ENCODE results near the gene KRT17. TPM values are rescaled to one million over a fixed set of nuclear protein-coding genes. Genes with fewer than 3 reads are reported as not detected.
"Not testable (repeated sequence)": the region's sequence is repeated elsewhere in the genome, so short reads cannot be mapped to it uniquely, and the experiment has no call there.

KRT17 gene
- total RNA-seq, 1 experiment from 2014 or later: 1.5 TPM

GRCh38 chr17:41628073-41628370 lies 3.6 kb upstream of the KRT17 start:
- H3K14ac ChIP-seq (ENCODE audit: insufficient read depth, low read length); H3K9me3 Mint-ChIP-seq; H3K9me3 ChIP-seq (ENCODE audit: control insufficient read depth, low read depth, low read length); H3K23me2 ChIP-seq (ENCODE audit: insufficient read length, low read depth, low read length, poor library complexity, severe bottlenecking); H3K27ac Mint-ChIP-seq; H3K18ac ChIP-seq (ENCODE audit: insufficient read length, low read depth, low read length); H3K79me2 ChIP-seq (ENCODE audit: insufficient read depth, low read length); H3K27me3 Mint-ChIP-seq (ENCODE audit: low read depth); H2BK20ac ChIP-seq (ENCODE audit: low read depth, low read length, poor library complexity, severe bottlenecking); H3K36me3 Mint-ChIP-seq (ENCODE audit: insufficient read depth in 1 of 3, low read depth in 3 of 3); H4K8ac ChIP-seq (replicated peaks; ENCODE audit: insufficient read length, low read depth, low read length); H2BK15ac ChIP-seq (ENCODE audit: low read depth, low read length); H3K23ac ChIP-seq (ENCODE audit: insufficient read length, low read depth, low read length); H3K4ac ChIP-seq (ENCODE audit: low read depth, low read length); H3K79me1 ChIP-seq (ENCODE audit: insufficient read depth, low read depth, low read length, poor library complexity, severe bottlenecking); H3K56ac ChIP-seq (ENCODE audit: insufficient read length, low read depth, low read length); H2BK12ac ChIP-seq (ENCODE audit: insufficient read length, low read depth, low read length); H2AFZ ChIP-seq (ENCODE audit: low read length); H3K4me2 ChIP-seq (ENCODE audit: insufficient read depth, insufficient read length, low read length); H2BK5ac ChIP-seq (ENCODE audit: insufficient read length, low read length); H3K4me3 Mint-ChIP-seq; H3K4me1 ChIP-seq (ENCODE audit: insufficient read depth, low read length); H4K5ac ChIP-seq (ENCODE audit: insufficient read length, low read depth, low read length); H3K27me3 ChIP-seq (ENCODE audit: insufficient read depth, low read length); H3T11ph ChIP-seq (ENCODE audit: low read length); H4K91ac ChIP-seq (ENCODE audit: insufficient read length, low read depth, low read length); H3K9ac ChIP-seq (ENCODE audit: extremely low read depth, insufficient read length, low read length); H4K20me1 ChIP-seq (ENCODE audit: control insufficient read depth, insufficient read depth, insufficient read length); H3K27ac ChIP-seq (ENCODE audit: insufficient read length, low read depth, low read length); H2BK120ac ChIP-seq (ENCODE audit: low read depth, low read length, poor library complexity, severe bottlenecking); H2AK5ac ChIP-seq (ENCODE audit: insufficient read length, low read length); DNase-seq: not testable (repeated sequence)
- no CpG with 5 or more reads among the region's 1 CpG for WGBS (ENCODE audit: extremely low coverage, insufficient read length, low lambda C conversion rate)
- H3K4me1 Mint-ChIP-seq: peaks cover 25 to 35% of the 10 kb centered on the region in 2 experiments
